T-helper 2 cell (primary cell): ENCODE results near the gene OMP.

Experiments used
- DNase-seq, 5 experiments: peaks; one replicate each; pipeline versions ENCODE4 v3.0.0 to v3.0.0-alpha.2; 2012 to 2022

The OMP gene

GRCh38 chr11:77086521-77087472 is 15.8 kb upstream of the OMP start:
- DNase-seq = no peak

GRCh38 chr11:77087723-77088225 is 14.9 kb upstream of the OMP start:
- DNase-seq = no peak

DNA sequence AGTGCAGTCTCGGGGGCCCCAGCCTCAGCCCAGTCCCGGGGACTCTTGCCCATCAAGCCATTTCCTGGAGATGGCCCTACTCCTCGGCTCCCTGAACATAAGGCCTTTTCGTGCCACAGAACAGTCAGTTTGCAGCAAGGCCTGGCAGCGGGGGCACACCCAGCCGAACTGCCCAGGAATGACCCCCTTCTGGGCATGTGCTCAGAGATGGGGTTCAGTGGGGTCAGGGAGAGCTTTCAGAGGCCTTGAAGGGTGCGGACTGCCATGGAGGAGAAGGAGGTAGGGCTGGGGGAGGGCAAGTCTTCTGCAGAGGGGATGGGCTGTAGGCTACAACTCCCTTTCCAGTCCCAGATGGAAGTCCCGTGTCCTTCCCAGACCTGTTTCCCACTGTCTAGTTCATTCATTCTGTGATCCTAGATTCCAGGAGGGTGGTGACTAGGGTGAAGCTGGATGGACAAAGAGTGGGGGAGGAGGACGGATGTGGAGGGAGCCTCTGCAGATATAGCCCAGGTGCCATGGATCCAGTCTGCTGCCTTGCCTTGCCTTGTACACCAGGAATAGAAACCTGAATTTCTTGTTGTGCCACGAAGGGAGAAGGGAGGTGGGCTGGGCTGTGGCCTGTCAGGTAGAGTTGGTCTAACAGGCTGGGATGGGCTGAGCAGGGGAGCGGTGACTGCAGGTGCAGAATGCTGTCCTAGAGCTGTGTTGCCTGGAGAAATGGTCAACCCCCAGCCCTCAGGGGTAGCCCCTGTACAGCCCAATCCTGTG is 14.2 kb upstream of the OMP start:
- DNase-seq = no peak

- DNase-seq = no peak
These were observed 13.6 kb upstream of the OMP start for GRCh38 chr11:77089004-77089545.

DNA sequence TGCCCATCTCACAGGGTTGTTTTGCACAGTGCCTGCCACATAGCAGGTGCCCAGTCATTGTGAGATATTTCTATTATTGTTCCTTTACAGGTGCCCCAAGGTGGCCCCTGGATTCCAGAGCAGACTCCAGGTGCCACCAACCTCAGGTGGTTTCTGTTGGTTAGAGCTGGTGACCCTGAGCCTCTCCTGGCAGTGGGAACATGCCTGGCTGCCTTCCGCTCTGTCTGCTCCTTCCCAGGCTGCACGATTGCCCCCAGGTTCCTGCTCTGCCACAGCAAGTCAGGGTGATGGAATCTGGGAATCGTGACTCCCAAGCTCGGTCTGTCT is 12.6 kb upstream of the OMP start:
- DNase-seq = no peak

GRCh38 chr11:77090373-77091111 is 12.1 kb upstream of the OMP start:
- no peak for DNase-seq

- peak; percentile 42 to 74 (median 67) for DNase-seq
These were observed 11.3 kb upstream of the OMP start for GRCh38 chr11:77091146-77091940.

- no peak for DNase-seq
These were observed 10.3 kb upstream of the OMP start for GRCh38 chr11:77092382-77092781.

DNA sequence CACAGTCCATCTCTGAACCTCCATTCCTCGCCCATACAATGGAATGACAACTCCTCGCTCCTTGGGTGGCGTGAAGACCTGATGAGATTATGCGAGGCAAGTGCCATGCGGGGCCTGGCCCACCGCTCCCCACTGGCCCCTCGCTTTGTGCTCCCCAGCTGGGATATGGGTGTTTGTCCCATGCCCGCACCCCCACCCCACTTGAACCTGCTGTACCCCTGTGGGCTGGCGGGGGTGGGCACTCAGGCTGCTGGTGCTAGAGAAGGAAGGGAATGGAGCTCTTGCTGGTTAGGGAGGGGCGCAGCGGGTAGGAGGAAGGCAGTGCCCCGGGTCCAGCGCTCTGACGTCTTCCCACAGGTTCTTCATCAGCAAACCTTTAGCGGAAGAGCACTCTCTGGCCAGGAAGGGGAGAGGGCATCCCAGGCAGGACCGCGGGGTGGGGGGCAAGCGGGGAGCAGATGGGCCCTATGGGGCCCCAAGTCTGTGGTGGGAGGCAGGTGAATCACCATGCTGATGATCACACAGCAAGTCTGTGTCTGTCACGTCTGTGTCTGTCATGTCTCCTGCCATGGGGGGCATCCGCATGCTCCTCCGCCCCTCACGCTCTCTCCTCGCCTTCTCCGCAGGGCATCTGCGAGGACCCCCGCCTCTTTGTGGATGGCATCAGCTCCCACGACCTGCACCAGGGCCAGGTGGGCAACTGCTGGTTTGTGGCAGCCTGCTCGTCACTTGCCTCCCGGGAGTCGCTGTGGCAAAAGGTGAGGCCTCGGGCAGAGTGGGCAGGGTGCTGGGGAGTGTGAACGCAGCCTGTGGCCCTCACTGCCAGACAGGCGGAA is 9.4 kb upstream of the OMP start:
- DNase-seq = no peak

DNA sequence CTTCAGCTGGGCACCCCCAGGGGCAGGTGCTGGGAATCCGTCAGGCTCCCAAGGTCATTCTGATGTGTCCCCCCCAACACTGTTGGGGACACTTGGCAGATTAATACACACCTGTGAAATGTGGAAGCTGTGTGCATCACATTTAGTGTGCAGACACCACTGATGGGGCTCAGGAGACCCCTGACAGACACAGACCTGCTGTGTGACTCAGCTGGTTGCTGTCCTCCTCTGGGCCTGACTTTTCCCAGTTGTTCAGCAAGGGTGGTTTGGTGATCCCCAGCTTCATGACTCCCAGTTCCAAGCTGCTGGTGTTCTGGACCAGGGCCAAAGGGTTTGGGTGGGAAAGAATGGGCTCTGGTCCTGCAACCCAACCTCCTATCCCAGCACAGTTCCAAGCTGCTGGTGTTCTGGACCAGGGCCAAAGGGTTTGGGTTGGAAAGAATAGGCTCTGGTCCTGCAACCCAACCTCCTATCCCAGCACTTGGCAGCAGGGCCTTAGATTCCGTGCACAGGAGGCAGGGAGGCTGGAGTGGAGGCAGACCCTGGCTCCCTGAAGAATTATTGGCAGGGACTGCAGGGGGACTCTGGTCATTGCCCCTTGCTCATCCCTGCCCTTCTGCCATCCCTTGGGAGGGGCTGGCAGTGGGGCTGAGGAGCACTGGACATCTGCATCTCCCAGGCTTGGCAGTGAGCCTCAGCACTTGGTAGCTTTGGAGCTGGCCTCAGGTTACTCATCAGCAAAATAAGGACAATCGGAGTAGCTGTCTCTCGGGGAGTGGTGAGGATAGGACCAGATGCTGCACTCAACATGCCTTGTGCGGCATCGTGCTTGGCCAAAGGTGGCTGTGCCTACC is 8.4 kb upstream of the OMP start:
- DNase-seq = no peak

DNA sequence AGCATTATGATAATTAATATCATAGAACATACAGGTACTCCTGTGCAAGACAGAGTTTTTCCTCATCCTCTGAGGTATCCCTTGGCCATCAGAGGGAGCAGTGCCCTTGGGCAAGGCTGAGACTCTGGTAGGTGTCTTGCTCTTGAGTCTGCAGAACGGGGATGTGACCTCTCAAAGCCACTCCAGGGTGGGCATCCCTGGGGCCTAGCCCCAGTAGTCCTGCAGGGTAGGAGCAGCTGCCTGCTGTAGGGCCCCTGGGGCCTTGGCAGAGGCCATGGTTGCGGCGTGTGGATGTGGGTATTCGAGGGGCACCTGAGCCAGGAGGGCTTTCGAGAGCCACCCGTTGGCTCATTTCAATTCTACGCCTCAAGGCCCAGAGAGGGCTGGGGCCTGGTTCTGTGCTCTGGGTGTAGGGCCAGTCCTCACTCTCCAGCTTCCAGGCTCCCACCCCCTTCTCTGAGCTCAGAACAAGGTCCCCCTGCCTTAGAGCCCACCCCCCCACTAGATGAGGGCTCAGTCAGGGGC is 7.7 kb upstream of the OMP start:
- no peak for DNase-seq

- DNase-seq = no peak
These were observed 6.8 kb upstream of the OMP start for GRCh38 chr11:77095551-77096490.

DNA sequence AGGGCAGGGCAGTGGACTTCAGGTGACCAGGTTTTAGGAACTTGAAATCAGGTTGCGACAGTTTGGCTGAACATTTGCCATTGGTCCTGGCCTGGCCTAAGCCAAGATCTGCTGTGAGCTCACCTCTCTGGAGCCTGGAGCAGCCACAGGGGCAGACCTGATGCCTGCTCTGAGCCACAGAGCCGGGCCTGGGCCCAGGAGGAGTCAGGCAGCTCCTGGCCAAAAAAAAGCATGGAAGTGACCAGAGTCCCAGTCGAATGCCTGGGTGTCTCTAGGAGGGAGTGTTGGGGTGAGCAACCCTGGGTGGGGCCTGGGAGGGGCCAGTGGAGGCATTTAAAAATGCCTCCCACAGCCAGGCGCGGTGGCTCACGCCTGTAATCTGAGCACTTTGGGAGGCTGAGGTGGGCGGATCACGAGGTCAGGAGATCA is 6.0 kb upstream of the OMP start:
- DNase-seq = no peak

DNA sequence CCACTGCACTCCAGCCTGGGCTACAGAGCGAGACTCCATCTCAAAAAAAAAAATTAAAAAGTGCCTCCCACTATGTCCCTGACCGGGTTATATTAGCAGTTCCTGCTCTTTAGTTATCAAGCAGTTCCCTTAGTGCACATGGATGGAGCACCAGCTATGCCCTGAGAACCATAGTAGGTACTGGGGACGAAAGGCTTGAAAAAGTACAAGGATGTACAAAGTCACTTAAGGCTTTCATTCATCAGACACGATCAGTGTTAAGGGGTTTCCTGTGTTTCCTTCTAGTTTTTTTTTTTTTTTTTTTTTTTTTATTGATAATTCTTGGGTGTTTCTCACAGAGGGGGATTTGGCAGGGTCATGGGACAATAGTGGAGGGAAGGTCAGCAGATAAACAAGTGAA is 5.5 kb upstream of the OMP start:
- peak in 1 of 5 experiments; percentile 22 for DNase-seq

DNA sequence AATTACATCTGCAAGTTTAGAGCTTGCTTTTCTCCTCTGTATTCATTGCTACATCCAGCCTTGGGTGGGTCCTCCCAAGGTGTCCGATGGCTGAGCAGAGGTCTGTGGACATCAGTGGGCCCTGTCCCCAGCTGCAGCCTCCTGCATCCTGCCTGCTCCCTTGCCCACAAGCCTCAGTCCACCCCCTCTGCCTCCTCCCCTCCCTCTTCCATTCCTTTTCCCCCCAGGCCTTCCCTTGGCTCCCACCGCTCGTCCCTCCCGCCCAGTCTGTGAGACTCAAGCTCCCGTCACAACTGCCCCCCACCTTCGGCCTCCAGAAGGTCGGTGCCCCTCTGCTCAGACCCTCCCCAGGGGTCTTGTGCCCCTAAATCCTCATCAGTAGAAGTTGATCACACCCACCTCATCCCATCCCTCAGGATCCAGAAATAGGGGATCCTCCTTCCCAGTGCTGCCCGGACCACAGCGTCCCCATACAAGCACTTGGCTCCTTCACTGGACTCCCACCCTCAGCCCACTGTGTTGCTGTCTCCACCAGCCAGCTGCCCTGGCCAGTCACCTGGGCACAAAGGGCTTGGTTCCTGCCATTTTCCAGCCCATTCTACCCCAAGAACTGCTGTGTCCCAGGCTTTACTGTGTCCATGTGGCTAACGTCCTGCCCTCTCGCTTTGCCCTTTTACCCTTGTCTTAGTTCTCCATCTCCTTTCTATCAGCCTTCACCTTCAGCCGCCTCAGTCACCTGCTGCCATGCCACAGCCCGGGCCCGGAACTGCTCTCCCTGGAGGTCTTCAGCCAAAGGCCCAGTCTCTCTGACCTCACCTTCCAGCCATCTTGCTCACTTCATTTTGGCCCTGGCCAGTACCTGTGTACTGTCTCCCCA is 2.2 kb upstream of the OMP start:
- DNase-seq = no peak

DNA sequence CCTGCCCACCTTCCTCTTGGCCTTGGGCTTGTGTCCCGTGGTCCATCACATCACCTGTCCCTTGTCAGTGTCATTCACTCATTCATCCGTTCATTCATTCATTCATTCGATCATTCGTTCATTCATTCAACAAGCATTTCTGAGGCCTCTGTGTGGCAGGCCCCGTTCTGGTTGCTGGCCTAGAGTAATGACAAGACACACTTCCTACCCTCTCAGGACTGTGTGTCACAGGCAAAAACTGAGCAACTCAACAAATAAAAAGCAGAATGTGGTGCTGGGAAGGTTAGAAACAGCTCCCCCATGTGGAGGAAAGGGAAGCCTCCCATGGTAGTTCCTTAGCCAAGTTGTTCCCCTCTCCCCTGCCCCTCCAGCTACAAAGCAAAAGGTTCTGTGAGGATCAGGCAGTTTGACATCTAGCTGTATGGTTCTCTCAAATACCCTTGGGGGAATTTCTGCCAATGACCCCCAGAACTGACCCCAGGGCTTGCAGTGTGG is 1.6 kb upstream of the OMP start:
- DNase-seq = peak in 1 of 5 experiments; percentile 24

DNA sequence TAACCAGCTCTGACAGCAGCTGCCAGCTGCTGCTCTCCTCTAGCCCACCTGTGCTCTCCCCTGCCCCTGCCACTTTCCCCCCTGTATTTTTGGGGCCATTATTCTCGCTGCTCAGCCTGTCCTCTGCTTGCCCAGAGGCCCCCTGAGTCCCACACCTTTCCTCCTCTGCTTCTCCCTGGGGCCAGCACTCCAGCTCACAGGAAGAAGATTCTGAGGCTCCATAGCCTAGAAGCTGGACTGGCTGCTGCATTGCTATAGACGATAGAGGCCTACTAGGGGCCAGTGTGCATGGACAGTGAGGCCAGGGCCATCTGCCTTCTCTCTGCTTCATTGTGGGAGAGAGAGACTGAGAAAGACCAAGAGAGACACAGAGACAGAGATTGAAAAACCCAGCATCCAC is 679 bp downstream of the OMP start:
- no peak for DNase-seq
